ENCODE results near the gene S1PR4. TPM values are rescaled to one million over a fixed set of nuclear protein-coding genes. Genes with fewer than 3 reads are reported as not detected.

S1PR4 gene
- total RNA-seq, 1 donor from 2014 or later: 22.3 TPM

DNA sequence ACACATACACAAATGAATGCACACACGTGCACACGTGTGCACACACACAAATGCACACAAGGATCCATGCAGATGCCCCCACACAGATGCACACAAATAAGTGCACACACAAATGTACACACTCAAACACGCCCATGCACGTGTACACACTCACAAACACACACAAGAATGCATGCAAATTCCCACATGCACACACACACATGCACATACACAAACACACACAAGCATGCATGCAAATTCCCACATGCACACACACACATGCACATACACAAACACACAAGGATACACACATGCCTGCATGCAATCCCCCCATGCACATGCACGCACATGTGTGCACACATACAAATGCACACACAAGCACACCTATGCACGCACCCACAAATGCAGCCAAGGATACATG lies 29.5 kb upstream of the S1PR4 start:
- H3K27me3 ChIP-seq: no peaks in the 10 kb centered on the region
- no peak overlapping the region for H3K27ac ChIP-seq
- no peak overlapping the region for H3K4me3 ChIP-seq
- TF ChIP-seq, protein P1, sequence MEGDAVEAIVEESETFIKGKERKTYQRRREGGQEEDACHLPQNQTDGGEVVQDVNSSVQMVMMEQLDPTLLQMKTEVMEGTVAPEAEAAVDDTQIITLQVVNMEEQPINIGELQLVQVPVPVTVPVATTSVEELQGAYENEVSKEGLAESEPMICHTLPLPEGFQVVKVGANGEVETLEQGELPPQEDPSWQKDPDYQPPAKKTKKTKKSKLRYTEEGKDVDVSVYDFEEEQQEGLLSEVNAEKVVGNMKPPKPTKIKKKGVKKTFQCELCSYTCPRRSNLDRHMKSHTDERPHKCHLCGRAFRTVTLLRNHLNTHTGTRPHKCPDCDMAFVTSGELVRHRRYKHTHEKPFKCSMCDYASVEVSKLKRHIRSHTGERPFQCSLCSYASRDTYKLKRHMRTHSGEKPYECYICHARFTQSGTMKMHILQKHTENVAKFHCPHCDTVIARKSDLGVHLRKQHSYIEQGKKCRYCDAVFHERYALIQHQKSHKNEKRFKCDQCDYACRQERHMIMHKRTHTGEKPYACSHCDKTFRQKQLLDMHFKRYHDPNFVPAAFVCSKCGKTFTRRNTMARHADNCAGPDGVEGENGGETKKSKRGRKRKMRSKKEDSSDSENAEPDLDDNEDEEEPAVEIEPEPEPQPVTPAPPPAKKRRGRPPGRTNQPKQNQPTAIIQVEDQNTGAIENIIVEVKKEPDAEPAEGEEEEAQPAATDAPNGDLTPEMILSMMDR (IDR thresholded peaks at IDR 0.05): no peak
- no peaks in the 10 kb centered on the region for H3K4me1 ChIP-seq
- no peaks in the 10 kb centered on the region for H3K36me3 ChIP-seq
- H3K9me3 ChIP-seq: no peaks in the 10 kb centered on the region
- DNase-seq: no peak
- ATAC-seq: no peak
- intact Hi-C loops (cut with DNase I): no loop called here

DNA sequence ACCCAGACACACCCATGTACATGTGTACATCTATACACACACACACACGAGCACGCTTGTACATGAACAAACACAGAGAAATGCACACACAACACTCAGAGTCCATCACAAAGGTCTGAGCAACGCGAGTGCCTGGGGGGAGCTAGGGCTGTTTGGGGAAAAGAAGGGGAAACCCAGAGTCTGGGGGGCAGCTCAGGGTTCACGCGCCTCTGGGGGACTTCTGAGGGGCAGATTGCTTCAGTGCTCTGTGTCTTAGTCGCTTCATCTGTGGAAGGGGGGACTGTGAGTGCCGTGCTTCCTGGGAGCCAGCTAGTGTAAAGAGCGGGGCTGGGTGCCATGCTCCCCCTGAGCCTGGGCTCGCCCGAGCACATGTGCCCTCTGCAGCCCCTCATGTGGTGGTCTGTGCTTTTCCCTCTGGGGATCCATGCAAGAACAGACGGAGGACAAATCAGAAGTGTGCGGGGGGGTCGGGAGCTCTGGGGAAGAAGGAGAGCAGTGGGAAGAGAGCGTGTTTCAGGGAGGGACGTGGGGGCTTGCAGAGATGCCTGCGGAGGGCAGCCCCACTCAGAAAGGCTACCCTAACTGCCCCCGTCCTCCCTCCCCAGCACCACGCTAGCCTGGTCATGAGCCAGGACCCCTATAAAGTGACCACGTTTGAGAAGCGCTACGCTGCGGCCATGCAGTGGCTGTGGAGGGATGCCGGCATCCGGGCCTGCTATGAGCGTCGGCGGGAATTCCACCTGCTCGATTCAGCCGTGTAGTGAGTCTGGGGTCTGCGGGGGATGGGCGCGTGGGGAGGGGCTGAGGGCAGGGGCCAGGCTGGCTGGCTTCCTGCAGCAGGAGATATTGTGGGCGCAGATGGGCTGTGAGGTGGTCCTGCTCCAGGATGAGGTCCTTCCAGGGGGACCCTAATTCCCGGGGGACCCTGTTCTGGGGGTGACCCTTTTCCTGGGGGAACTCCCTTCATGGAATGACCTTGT lies 28.8 kb upstream of the S1PR4 start:
- Histone ChIP-seq H3K9me3 (no peaks in the 10 kb centered on the region), H3K4me3 (no peak overlapping the region), H3K4me1 (no peaks in the 10 kb centered on the region), H3K27me3 (no peaks in the 10 kb centered on the region), H3K27ac (no peak overlapping the region), H3K36me3 (no peaks in the 10 kb centered on the region)
- ATAC-seq (no peak), DNase-seq (no peak)
- intact Hi-C loops (cut with DNase I): no loop called here
- TF ChIP-seq, protein P1 (IDR thresholded peaks at IDR 0.05): no peak

DNA sequence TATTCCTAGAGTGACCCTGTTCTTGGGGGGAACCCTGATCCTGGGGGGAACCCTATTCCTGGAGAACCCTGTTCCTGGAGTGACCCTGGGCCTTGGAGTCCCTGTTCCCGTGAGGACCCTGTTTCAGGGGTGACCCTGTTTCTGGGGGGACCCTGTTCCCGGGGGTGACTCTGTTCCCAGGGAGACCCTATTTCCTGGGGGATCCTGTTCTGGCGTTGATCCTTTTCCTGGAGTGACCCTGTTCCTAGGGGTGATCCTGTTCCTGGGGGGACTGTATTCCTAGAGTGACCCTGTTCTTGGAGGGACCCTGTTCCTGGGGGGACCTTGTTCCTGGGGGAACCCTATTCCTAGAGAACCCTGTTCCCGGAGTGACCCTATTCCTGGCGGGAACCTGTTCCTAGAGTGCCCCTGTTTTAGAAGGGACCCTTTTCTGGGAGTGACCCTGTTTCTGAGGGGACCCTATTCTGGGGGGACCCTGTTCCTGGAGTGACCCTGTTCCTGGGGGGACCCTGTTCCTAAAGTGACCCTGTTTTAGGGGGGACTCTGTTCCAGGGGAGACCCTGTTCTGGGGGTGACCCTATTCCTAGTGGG lies 27.7 kb upstream of the S1PR4 start:
- H3K4me3 ChIP-seq: no peak overlapping the region
- no peaks in the 10 kb centered on the region for H3K36me3 ChIP-seq
- H3K9me3 ChIP-seq: no peaks in the 10 kb centered on the region
- intact Hi-C loops (cut with DNase I): no loop called here
- no peak overlapping the region for H3K27ac ChIP-seq
- no peaks in the 10 kb centered on the region for H3K4me1 ChIP-seq
- no peaks in the 10 kb centered on the region for H3K27me3 ChIP-seq
- ATAC-seq (no peak), DNase-seq (no peak)
- TF ChIP-seq, protein P1 (IDR thresholded peaks at IDR 0.05): no peak

DNA sequence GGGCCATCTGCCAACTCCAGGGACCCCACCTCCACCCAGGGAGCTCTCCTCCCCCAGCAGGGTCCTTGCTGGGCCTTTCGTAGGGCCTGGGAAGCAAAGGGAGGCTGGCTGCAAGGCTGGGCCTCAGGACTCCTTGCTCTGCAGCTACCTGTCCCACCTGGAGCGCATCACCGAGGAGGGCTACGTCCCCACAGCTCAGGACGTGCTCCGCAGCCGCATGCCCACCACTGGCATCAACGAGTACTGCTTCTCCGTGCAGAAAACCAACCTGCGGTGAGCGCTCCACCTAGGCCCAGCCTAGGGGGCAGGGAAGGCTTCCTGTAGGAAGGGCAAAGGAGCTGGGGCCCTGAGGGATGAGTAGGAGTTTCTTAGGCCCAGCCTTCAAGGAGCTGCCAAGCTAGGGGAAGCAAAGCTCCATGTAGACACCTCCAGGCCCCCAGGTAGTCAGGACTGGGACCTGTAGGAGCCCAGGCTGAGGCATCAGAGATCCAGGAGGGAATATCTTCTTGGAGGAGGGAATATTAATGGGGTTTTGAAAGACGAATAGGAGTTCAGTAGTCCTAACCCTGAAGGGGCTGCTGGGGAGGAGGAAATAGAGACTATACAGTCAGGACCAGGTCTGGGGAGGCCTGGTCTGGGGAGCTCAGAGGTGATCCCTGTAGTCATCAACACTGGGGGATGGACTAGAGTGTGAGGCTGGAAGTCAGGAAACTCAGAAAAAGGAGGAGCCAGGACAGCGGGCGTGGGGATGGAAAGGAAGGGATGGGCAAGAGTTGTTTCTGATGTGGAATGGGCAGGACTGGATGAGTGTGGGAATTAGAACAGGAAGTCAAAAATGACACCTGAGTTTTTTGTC lies 26.8 kb upstream of the S1PR4 start:
- intact Hi-C loops (cut with DNase I): no loop called here
- DNase-seq: no peak
- no peak for ATAC-seq
- H3K4me3 ChIP-seq: no peak overlapping the region
- no peaks in the 10 kb centered on the region for H3K27me3 ChIP-seq
- no peak overlapping the region for H3K27ac ChIP-seq
- no peaks in the 10 kb centered on the region for H3K9me3 ChIP-seq
- TF ChIP-seq, protein P1 (IDR thresholded peaks at IDR 0.05): no peak
- H3K36me3 ChIP-seq: no peaks in the 10 kb centered on the region
- H3K4me1 ChIP-seq: no peaks in the 10 kb centered on the region

DNA sequence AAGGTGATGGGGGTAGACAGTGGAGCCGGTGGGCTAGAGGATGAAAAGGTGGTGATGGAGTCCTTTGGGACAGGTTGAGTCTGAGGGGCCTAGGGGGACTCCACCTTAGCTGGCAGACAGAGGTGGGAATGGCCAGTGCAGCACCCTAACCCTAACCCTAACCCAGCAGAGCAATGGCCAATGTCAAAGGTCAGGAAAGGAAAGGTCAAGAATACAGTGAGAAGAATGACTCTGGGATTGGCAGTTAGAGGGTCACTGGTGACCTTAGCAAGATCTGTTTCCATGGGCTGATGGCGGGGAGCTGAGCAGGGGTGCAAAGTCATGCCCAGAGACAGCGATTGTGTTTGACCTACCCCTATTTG lies 26.2 kb upstream of the S1PR4 start:
- Histone ChIP-seq H3K4me3 (no peak overlapping the region), H3K4me1 (no peaks in the 10 kb centered on the region), H3K9me3 (no peaks in the 10 kb centered on the region), H3K27ac (no peak overlapping the region), H3K36me3 (no peaks in the 10 kb centered on the region), H3K27me3 (no peaks in the 10 kb centered on the region)
- TF ChIP-seq, protein P1 (IDR thresholded peaks at IDR 0.05): no peak
- no peak for ATAC-seq
- intact Hi-C loops (cut with DNase I): no loop called here
- DNase-seq: no peak
